Heart left ventricle (tissue), 13 donors: ENCODE measurements around the gene SFTPA2.
"Not testable (repeated sequence)": the region's sequence is repeated elsewhere in the genome, so short reads cannot be mapped to it uniquely, and the experiment has no call there.

Experiments
- POLR2A ChIP-seq, 2 donors: fragments of 450-650 bp; IDR thresholded peaks; one replicate each; pipeline ENCODE4 v1.6.1; 2017; ENCODE audit warnings: antibody characterized with exemption in 2 of 2, mild to moderate bottlenecking in 2 of 2, moderate library complexity in 2 of 2
- TF ChIP-seq, protein P1 (sequence below), 12 donors: fragments of 200-600 bp; sonication (generic) in 4 of 12; IDR thresholded peaks; one replicate each; pipeline versions ENCODE4 v1.5.0 to v1.8.0; 2018 to 2022; ENCODE audit warnings: antibody characterized with exemption in 12 of 12, mild to moderate bottlenecking in 5 of 12
- donor health status: ischemic (EF 13 %, LVEDD 7.1; RV severe dilation, severe dysfunction).
- donor health status: DM: no; HTN: yes; CAD: no.
- donor health status: DM: no; HTN: no; CAD: no.
- donor health status: ischemic (EF 25% LVEDD 6.9; RV normal size, moderate dysfunction).
- donor health status: ischemic (EF 25% LVEDD 5.7; RV mildly dilated, moderate dysfunction).
- donor health status: ischemic (EF 35%, LVEDD 5.7; RV mildly dilated, moderate dysfunction).
- donor health status: nonischemic (EF 11% LVEDD 7.7; RV severe dilation, severe dysfunction).
- donor health status: DM: yes; HTN: yes; CAD: no.
- donor health status: PGD.
- donor health status: ischemic (EF 29% LVEDD 5.4; RV normal size, mild dysfunction).
- donor health status: nonischemic (EF 23%, LVEDD 6.1; RV moderate dilation, normal function).

DNA sequence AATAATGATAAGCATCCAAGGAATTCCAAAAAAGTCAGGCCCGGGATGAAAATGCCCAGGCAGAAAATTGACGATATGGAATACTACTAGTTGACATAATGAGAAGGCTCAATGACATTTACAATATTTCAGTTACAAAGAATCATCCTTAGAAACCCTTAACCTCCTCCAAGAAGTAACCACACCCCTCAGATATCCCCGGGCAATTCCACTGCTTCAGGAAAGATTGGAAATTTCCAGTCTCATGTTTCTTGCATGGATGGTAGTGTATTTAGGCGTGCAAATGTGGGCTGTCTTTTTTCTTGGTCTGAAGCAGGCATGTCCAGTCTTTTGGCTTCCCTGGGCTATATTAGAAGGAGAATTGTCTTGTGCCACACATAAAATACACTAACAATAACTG lies 42.6 kb downstream of the SFTPA2 start:
- TF ChIP-seq, protein P1, sequence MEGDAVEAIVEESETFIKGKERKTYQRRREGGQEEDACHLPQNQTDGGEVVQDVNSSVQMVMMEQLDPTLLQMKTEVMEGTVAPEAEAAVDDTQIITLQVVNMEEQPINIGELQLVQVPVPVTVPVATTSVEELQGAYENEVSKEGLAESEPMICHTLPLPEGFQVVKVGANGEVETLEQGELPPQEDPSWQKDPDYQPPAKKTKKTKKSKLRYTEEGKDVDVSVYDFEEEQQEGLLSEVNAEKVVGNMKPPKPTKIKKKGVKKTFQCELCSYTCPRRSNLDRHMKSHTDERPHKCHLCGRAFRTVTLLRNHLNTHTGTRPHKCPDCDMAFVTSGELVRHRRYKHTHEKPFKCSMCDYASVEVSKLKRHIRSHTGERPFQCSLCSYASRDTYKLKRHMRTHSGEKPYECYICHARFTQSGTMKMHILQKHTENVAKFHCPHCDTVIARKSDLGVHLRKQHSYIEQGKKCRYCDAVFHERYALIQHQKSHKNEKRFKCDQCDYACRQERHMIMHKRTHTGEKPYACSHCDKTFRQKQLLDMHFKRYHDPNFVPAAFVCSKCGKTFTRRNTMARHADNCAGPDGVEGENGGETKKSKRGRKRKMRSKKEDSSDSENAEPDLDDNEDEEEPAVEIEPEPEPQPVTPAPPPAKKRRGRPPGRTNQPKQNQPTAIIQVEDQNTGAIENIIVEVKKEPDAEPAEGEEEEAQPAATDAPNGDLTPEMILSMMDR (IDR thresholded peaks at IDR 0.05) = not testable (repeated sequence)
- not testable (repeated sequence) for TF ChIP-seq POLR2A (IDR thresholded peaks at IDR 0.05)
